DOHH2 (cell line): Measurements from ENCODE around the gene SDC4.

ENCODE experiments used
- H3F3A ChIP-seq: fragments of 200-600 bp; sonication (generic), shearing (Covaris generic); 2 replicates; pipeline ENCODE4 v1.6.0; 2016; ENCODE audit warnings: antibody characterized with exemption, mild to moderate bottlenecking; ENCODE audit not compliant: control insufficient read depth, insufficient read depth
- H3K27ac ChIP-seq: fragments of 200-600 bp; sonication (generic); 2 replicates; pipeline ENCODE4 v1.5.1; 2014; ENCODE audit warnings: low read depth, mild to moderate bottlenecking, low read length, moderate library complexity
- H3K27me3 ChIP-seq: fragments of 200-600 bp; sonication (generic); 2 replicates; pipeline ENCODE4 v1.6.1; 2014; ENCODE audit warnings: mild to moderate bottlenecking, low read length, mixed read lengths; ENCODE audit not compliant: control insufficient read depth
- H3K36me3 ChIP-seq: fragments of 200-600 bp; sonication (generic); 2 replicates; pipeline ENCODE4 v1.6.1; 2014; ENCODE audit warnings: mild to moderate bottlenecking, low read length, moderate library complexity, mixed read lengths; ENCODE audit not compliant: control insufficient read depth
- H3K4me1 ChIP-seq: fragments of 200-600 bp; sonication (generic); 2 replicates; pipeline ENCODE4 v1.6.1; 2014; ENCODE audit warnings: mild to moderate bottlenecking, low read length, mixed read lengths; ENCODE audit not compliant: control insufficient read depth
- H3K4me2 ChIP-seq: fragments of 200-600 bp; sonication (generic); 2 replicates; pipeline ENCODE4 v1.6.0; 2014; ENCODE audit warnings: mild to moderate bottlenecking, low read length, moderate library complexity
- H3K4me3 ChIP-seq: fragments of 200-600 bp; sonication (generic); 2 replicates; pipeline ENCODE4 v1.5.1; 2014; ENCODE audit warnings: mild to moderate bottlenecking, low read length, mixed read lengths
- H3K79me2 ChIP-seq: fragments of 200-600 bp; sonication (generic); 2 replicates; pipeline ENCODE4 v1.6.1; 2014; ENCODE audit warnings: mild to moderate bottlenecking, low read length, mixed read lengths; ENCODE audit not compliant: control insufficient read depth
- H3K9me2 ChIP-seq: fragments of 200-600 bp; sonication (generic); replicated peaks from 2 replicates; pipeline ENCODE4 v1.6.1; 2014; ENCODE audit warnings: mild to moderate bottlenecking, low read length, mixed read lengths; ENCODE audit not compliant: control insufficient read depth
- H3K9me3 ChIP-seq: fragments of 200-600 bp; sonication (generic); 2 replicates; pipeline ENCODE4 v1.6.1; 2014; ENCODE audit warnings: antibody characterized with exemption, low read length, mixed read lengths; ENCODE audit not compliant: control insufficient read depth, insufficient read depth
- H4K20me1 ChIP-seq: fragments of 200-600 bp; sonication (generic); 2 replicates; pipeline ENCODE4 v1.6.0; 2014; ENCODE audit warnings: low read depth, mild to moderate bottlenecking, antibody characterized with exemption, low read length, moderate library complexity; ENCODE audit not compliant: control insufficient read depth, insufficient read depth
- CTCF ChIP-seq: fragments of 200-600 bp; sonication (generic); IDR thresholded peaks from one replicate; pipeline ENCODE4 v1.5.1; 2014; ENCODE audit warnings: antibody characterized with exemption, mild to moderate bottlenecking, low read depth, low read length; ENCODE audit not compliant: poor library complexity, severe bottlenecking
- EZH2phosphoT487 ChIP-seq: fragments of 200-600 bp; sonication (generic); IDR thresholded peaks from 2 replicates; pipeline ENCODE4 v1.6.1; 2017; ENCODE audit warnings: borderline replicate concordance, mild to moderate bottlenecking, antibody characterized with exemption, low read length, moderate library complexity, mixed read lengths

SDC4 gene

GRCh38 chr20:45338121-45339030, 9.8 kb downstream of the SDC4 start:
- no peak for TF ChIP-seq EZH2phosphoT487
- no peak for TF ChIP-seq CTCF
- Histone ChIP-seq H3K79me2 (no peaks in the 10 kb centered on the region), H3F3A (no peaks in the 10 kb centered on the region), H3K9me2 (no peaks in the 10 kb centered on the region), H3K27ac (no peak overlapping the region), H3K27me3 (peaks cover 25% of the 10 kb centered on the region), H4K20me1 (no peaks in the 10 kb centered on the region), H3K4me3 (no peak overlapping the region), H3K4me2 (no peak overlapping the region), H3K4me1 (no peaks in the 10 kb centered on the region), H3K9me3 (no peaks in the 10 kb centered on the region), H3K36me3 (no peaks in the 10 kb centered on the region)

- Histone ChIP-seq H3K4me1 (no peaks in the 10 kb centered on the region), H4K20me1 (no peaks in the 10 kb centered on the region), H3K9me3 (no peaks in the 10 kb centered on the region), H3K27me3 (peaks cover 22% of the 10 kb centered on the region), H3K9me2 (no peaks in the 10 kb centered on the region), H3K36me3 (no peaks in the 10 kb centered on the region), H3K79me2 (no peaks in the 10 kb centered on the region), H3K4me3 (no peak overlapping the region), H3K4me2 (no peak overlapping the region), H3K27ac (no peak overlapping the region), H3F3A (no peaks in the 10 kb centered on the region)
- TF ChIP-seq CTCF (no peak), EZH2phosphoT487 (no peak)
Measured at GRCh38 chr20:45337367-45338120, 10.7 kb downstream of the SDC4 start.

- Histone ChIP-seq H3K27me3 (peaks cover 15% of the 10 kb centered on the region), H3K36me3 (no peaks in the 10 kb centered on the region), H3K4me2 (no peak overlapping the region), H3K79me2 (no peaks in the 10 kb centered on the region), H3K9me3 (no peaks in the 10 kb centered on the region), H4K20me1 (no peaks in the 10 kb centered on the region), H3K9me2 (no peaks in the 10 kb centered on the region), H3F3A (no peaks in the 10 kb centered on the region), H3K27ac (no peak overlapping the region), H3K4me1 (no peaks in the 10 kb centered on the region), H3K4me3 (no peak overlapping the region)
- TF ChIP-seq EZH2phosphoT487 (no peak), CTCF (no peak)
Measured at GRCh38 chr20:45336530-45337366, 11.5 kb downstream of the SDC4 start.
